Activated CD8-positive, alpha-beta memory T cell treated with anti-CD3 and anti-CD28 coated beads, Interleukin-2, amount 10 ng/mL, durations not matched to agents 7 days and 5 days (primary cell): ENCODE results near the gene OBI1. TPM values are rescaled to one million over a fixed set of nuclear protein-coding genes. Genes with fewer than 3 reads are reported as not detected.
"Not testable (repeated sequence)": the region's sequence is repeated elsewhere in the genome, so short reads cannot be mapped to it uniquely, and the experiment has no call there.

Experiments
- ATAC-seq: fragments of 150-1000 bp; cut with Tn5 transposase; one replicate; pipeline ENCODE4 v1.10.0; 2021; ENCODE audit warnings: moderate library complexity
- CTCF ChIA-PET: fragments of 350-600 bp; sonication (Branson Sonifier 250); formaldehyde crosslinking; loops from one replicate; lab custom pipeline; 2021; ENCODE audit warnings: antibody characterized with exemption; lab: Charles Lee
- DNase-seq: peaks from one replicate; pipeline ENCODE4 v3.0.0-alpha.2; 2020
- H3K27ac Mint-ChIP-seq: one replicate; pipeline ENCODE4 v1.8.0; 2021; ENCODE audit warnings: mild to moderate bottlenecking, mixed read lengths
- H3K27me3 Mint-ChIP-seq: one replicate; pipeline ENCODE4 v1.8.0; 2021; ENCODE audit warnings: mixed read lengths
- H3K36me3 Mint-ChIP-seq: one replicate; pipeline ENCODE4 v1.8.0; 2021; ENCODE audit warnings: mild to moderate bottlenecking, mixed read lengths
- H3K4me1 Mint-ChIP-seq: one replicate; pipeline ENCODE4 v1.8.0; 2021; ENCODE audit warnings: mixed read lengths
- H3K4me3 Mint-ChIP-seq: one replicate; pipeline ENCODE4 v1.8.0; 2021; ENCODE audit warnings: mild to moderate bottlenecking, moderate library complexity, mixed read lengths
- H3K9me3 Mint-ChIP-seq: one replicate; pipeline ENCODE4 v1.8.0; 2022; ENCODE audit warnings: low read depth, mixed read lengths
- total RNA-seq, 2 experiments: library from RNA; stranded (reverse); gene quantifications; one replicate each; pipeline ENCODE4 v1.2.3, GENCODE V29; 2021

OBI1 gene
- total RNA-seq, 2 experiments from 2014 or later: 18.1 to 21.1 TPM

DNA sequence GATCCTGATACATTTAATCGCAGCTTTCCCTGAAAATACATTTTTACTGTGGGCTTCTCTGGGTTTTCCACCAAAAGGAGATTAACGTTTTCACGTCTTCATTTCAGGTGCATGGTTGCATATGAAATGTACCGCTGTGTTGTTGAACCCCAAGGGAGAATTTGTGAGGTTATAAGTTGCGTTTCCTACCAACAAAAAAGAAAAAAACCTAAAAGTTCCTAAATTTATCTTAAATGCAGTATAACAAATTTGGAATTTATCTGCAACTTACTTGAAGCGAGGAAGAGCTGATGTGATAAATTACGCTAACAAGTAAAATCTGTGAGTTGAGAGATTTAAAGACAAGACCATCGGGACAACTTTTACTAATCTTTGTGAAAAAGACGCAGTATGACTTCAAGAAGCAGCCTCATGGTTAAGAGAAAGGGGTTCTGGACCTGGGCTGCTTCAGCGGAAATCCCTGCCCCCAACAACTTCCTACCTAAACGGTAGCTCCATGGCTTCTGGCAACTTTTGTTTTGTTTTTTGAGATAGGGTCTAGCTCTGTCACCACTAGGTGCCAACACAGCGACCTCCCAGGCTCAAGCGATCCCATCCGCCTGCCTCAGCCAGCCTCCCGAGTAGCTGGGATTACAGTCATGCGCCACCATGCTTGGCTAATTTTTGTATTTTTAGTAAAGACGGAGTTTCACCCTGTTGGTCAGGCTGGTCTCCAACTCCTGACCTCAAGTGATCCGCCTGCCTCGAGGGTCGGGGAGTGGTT is 958 bp upstream of the OBI1 start:
- H3K4me3 Mint-ChIP-seq: peak overlapping the region; percentile 93
- no peaks in the 10 kb centered on the region for H3K9me3 Mint-ChIP-seq
- H3K27ac Mint-ChIP-seq: peak overlapping the region; percentile 91
- peak; percentile 42 for DNase-seq
- peaks cover 49% of the 10 kb centered on the region for H3K4me1 Mint-ChIP-seq
- peaks cover 12% of the 10 kb centered on the region for H3K36me3 Mint-ChIP-seq
- ATAC-seq: no peak
- no peaks in the 10 kb centered on the region for H3K27me3 Mint-ChIP-seq
- CTCF ChIA-PET: interaction anchor here (1.2 kb wide), 2 partner anchors 56 to 745 kb away, joined by 3 to 4 read pairs; no protein-coding TSS in a partner anchor

DNA sequence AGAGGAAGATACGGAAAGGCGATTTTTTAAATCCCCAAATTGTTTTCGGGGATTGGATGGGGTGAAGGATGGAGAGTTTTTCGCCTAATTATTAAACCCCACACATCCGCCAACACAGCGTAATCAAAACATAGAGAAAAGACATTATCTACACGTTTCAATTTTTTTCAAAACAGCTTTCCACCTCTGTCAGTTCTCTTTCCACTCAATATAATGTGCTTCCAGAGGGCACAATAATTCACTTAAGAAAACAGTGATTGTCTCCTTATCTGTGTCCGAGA is 435 bp upstream of the OBI1 start:
- peaks cover 47% of the 10 kb centered on the region for H3K4me1 Mint-ChIP-seq
- DNase-seq: no peak
- no peaks in the 10 kb centered on the region for H3K27me3 Mint-ChIP-seq

DNA sequence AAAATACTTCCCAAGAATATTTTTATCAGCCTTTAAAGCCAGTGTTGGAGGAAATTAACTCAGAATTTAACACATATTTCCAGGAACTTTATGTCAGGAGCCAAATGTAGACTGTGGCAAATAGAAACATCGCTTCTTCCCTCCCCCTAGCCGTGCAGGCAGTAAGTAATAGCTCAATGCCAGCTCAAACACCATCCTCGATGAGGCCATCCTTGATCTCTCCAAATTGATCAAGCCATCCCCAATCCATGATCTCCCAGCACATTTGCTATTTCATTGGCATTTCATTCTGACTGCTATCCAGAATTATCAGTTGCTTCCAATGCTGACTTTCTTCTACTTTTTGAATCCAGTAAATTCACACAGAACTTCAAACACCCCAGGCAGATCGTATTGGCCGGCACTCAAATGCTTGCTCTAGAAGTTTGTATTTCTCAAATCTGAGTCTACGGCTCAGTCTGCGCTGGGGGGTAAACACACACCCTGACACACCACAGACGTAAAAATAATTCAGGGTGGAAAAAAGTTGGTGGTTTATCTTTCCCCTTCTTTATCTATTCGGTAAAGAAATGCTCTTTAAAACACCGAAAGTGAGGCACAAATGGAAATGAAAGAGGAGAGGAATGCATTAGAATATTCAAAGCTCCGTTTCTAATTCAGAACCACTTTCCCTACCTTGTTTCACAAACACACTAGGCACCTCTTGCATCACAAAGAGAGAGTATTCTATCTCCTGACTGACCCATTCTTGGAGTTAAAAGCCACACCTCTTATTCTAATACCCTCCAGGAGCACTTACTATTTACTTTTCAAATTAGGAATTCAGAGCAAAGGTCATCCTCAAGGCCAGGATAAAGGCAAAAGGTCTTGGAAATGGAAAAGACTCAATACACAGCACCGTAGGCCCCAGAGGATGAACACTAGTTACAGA is 991 bp downstream of the OBI1 start:
- H3K27me3 Mint-ChIP-seq: no peaks in the 10 kb centered on the region
- H3K36me3 Mint-ChIP-seq: peaks cover 14% of the 10 kb centered on the region
- H3K4me1 Mint-ChIP-seq: peaks cover 48% of the 10 kb centered on the region
- no peaks in the 10 kb centered on the region for H3K9me3 Mint-ChIP-seq
- no peak for DNase-seq
- peak overlapping the region; percentile 91 for H3K27ac Mint-ChIP-seq
- CTCF ChIA-PET: no interaction called here
- ATAC-seq: peak; percentile 4
- peak overlapping the region; percentile 93 for H3K4me3 Mint-ChIP-seq

More for the DNA sequence above, 435 bp upstream of the OBI1 start:
- Mint-ChIP-seq H3K9me3 (no peaks in the 10 kb centered on the region), H3K4me3 (peak overlapping the region; percentile 93), H3K27ac (peak overlapping the region; percentile 91), H3K36me3 (peaks cover 12% of the 10 kb centered on the region)
- CTCF ChIA-PET: interaction anchor here (1.2 kb wide), 2 partner anchors 56 to 746 kb away, joined by 3 to 4 read pairs; no protein-coding TSS in a partner anchor
- ATAC-seq: no peak

DNA sequence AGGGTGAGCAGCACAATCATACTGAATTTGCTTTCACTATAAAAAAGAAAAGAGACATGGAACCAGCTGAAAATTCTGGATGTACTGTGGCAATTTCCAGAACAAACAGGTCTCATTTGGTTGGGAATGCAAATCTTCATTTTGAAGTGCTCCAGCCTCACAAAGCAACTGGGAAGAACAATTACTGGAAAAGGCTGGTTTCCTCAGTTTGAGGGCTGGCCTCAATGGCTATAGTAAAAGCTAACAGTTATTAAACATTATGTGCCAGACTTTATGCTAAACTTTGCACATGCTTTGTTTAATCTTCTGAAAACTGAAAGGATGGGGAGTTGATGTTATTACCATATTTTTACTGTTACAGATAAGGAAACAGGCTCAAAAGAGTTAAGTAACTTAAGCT is 3.0 kb downstream of the OBI1 start:
- H3K4me3 Mint-ChIP-seq: peak overlapping the region; percentile 15
- H3K4me1 Mint-ChIP-seq: peaks cover 40% of the 10 kb centered on the region
- H3K27me3 Mint-ChIP-seq: no peaks in the 10 kb centered on the region
- ATAC-seq (no peak), DNase-seq (no peak)
- H3K27ac Mint-ChIP-seq: peak overlapping the region; percentile 28
- peaks cover 14% of the 10 kb centered on the region for H3K36me3 Mint-ChIP-seq
- no peaks in the 10 kb centered on the region for H3K9me3 Mint-ChIP-seq
- CTCF ChIA-PET: no interaction called here

DNA sequence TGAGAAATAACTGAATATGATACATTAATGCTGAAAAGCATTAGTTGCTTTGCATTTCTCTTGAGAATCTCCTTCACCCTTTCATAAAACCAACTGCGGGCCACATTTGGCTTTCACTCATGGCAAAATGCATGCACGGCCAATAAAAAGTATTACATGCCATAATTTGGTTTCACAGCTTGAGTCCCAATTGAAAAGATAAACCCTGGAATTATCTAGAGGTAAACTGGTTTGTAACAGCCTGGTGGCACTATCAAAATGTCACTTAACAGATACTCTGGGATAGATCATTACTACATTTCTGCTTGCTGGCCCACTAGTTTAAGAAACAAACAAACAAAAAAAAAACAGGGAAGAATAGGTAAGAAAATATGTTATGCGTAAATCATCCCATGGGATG is 3.9 kb downstream of the OBI1 start:
- H3K4me1 Mint-ChIP-seq: peaks cover 34% of the 10 kb centered on the region
- no peak for ATAC-seq
- DNase-seq: no peak
- H3K27me3 Mint-ChIP-seq: no peaks in the 10 kb centered on the region
- no peak overlapping the region for H3K4me3 Mint-ChIP-seq
- no peak overlapping the region for H3K27ac Mint-ChIP-seq
- peaks cover 14% of the 10 kb centered on the region for H3K36me3 Mint-ChIP-seq
- H3K9me3 Mint-ChIP-seq: no peaks in the 10 kb centered on the region
- CTCF ChIA-PET: interaction anchor here (0.7 kb wide), 1 partner anchor 520 kb away, joined by 4 read pairs; no protein-coding TSS in a partner anchor

DNA sequence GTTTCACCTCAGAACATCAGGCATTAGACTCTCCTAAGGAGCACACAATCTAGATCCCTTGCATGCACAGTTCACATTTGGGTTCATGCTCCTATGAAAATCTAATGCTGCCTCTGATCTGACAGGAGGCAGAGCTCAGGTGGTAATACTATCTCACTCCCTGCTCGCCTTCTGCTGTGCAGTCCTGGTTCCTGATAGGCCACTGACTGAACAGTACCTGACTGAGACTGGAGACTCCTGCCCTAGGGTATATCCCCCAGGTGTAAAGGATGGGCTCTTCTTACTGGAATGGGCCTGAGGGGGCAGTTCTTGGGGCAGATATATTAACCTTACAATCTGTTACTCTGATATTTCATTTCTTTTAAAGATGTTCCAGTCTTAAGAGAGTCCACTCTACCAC is 6.3 kb downstream of the OBI1 start:
- Mint-ChIP-seq H3K27ac (no peak overlapping the region), H3K27me3 (no peaks in the 10 kb centered on the region), H3K9me3 (no peaks in the 10 kb centered on the region), H3K36me3 (peaks cover 12% of the 10 kb centered on the region), H3K4me1 (peaks cover 22% of the 10 kb centered on the region), H3K4me3 (no peak overlapping the region)
- CTCF ChIA-PET: no interaction called here
- ATAC-seq (no peak), DNase-seq (no peak)

DNA sequence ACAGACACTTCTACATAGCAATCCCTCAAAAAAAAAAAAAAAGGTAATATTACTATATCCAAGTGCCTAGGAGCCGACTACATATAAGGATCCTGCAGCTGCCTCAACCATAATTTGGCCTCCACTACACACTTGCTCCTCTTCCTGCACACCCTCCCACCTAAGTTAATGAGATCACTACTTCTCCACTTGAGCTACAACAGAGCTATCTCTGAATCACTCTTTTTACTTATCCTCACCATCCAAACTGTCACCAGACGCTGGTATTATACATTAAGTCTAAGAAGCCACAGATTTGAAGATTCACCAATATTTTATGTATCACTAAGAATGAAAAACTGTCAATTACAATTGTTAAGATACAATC is 8.3 kb downstream of the OBI1 start:
- Mint-ChIP-seq H3K27me3 (no peaks in the 10 kb centered on the region), H3K36me3 (peaks cover 9% of the 10 kb centered on the region), H3K9me3 (no peaks in the 10 kb centered on the region), H3K4me1 (peaks cover 12% of the 10 kb centered on the region), H3K4me3 (no peak overlapping the region), H3K27ac (no peak overlapping the region)
- CTCF ChIA-PET: no interaction called here
- no peak for DNase-seq
- no peak for ATAC-seq

DNA sequence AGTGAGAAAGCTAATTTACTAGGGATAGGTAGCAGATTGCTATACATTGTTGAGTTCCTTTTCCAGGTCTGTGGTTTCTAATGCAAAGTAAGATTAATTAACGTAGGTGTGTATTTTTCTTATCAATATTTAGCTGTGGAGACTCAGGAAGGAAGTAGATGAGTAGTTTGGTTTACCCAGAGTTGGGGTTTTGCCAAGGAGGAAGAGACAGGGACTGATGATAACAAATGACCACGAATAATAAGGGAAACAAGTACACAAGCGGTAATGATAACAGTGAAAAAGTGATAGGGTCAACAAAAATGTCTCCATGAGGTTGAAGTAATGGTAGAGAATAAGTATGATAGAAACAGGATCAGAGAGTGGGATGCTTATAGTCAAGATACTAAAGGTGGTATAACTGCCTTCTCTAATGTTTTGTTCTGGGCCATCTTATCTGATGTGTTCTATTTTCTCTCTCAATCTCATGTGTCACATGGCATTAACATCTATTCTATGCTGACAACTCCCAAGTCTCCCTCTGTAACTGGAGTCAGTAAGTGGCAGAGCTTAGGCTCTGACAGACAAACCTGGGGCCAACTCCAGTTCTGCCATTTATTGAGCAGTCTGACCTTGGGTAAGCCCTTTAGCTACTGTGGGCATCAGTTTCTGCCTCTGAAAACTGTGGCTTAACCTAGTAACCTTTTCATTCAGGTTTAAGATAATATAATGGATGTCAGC is 8.8 kb downstream of the OBI1 start:
- Mint-ChIP-seq H3K36me3 (peaks cover 6% of the 10 kb centered on the region), H3K4me1 (peaks cover 8% of the 10 kb centered on the region), H3K9me3 (no peaks in the 10 kb centered on the region), H3K27ac (no peak overlapping the region), H3K27me3 (no peaks in the 10 kb centered on the region), H3K4me3 (no peak overlapping the region)
- ATAC-seq (no peak), DNase-seq (no peak)
- CTCF ChIA-PET: no interaction called here

DNA sequence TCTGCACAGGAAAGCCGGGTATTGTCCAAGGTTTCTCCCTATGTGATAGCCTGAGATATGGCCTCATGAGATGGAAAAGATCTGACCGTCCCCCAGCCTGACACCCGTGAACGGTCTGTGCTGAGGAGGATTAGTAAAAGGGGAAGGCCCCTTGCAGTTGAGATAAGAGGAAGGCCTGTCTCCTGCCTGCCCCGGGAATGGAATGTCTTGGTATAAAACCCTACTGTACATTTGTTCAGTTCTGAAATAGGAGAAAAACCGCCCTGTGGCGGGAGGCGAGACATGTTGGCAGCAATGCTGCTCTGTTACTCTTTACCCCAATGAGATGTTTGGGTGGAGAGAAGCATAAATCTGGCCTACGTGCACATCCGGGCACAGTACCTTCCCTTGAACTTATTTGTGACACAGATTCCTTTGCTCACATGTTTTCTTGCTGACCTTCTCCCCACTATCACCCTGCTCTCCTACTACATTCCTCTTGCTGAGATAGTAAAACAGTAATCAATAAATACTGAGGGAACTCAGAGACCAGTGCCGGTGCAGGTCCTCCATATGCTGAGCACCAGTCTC is 11.8 kb downstream of the OBI1 start:
- CTCF ChIA-PET, H3K4me3 Mint-ChIP-seq, ATAC-seq, H3K27me3 Mint-ChIP-seq, H3K9me3 Mint-ChIP-seq, H3K4me1 Mint-ChIP-seq, H3K27ac Mint-ChIP-seq, DNase-seq: not testable (repeated sequence)
- peaks cover 12% of the 10 kb centered on the region for H3K36me3 Mint-ChIP-seq

DNA sequence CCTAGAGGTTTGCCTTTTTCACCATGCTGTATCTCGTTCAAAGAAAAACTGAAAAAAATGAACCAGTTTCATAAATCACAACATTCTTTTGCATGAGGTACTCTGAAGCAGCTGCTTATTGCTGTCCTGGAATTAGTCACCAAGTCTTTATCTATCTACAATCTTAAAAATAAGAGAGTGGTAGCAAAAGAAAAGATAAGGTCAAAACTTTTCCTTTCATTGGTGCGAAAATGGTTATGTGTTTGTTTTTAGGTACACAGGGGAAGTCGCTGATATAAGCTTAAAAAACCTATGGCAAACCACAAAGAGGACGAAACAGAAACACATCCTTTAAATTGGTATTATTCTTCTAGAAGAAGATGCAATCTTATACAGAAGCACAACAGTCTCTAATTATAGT is 20.7 kb downstream of the OBI1 start:
- no peak for DNase-seq
- H3K4me1 Mint-ChIP-seq: peaks cover 12% of the 10 kb centered on the region
- peak; percentile 39 for ATAC-seq
- CTCF ChIA-PET: no interaction called here
- no peak overlapping the region for H3K27ac Mint-ChIP-seq
- no peaks in the 10 kb centered on the region for H3K9me3 Mint-ChIP-seq
- H3K4me3 Mint-ChIP-seq: no peak overlapping the region
- H3K36me3 Mint-ChIP-seq: peaks cover 66% of the 10 kb centered on the region
- no peaks in the 10 kb centered on the region for H3K27me3 Mint-ChIP-seq

DNA sequence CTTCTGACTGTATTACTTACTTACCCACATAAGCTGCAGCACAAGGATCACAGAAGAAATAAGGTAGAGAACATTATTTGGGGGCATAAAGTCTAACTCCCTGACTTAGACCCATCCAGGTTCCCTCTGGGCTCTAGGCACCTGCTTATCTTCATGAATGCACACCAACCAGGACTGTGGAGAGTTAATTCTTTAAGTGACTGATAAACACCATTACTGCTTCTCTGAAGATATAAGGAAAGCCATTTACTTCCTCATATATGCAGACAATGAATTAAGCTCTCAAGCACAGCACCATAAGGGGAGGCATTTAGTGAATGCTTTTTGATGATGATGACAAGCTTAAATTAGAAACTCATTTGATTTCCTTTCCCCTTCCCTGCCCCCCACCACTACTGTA is 22.5 kb downstream of the OBI1 start:
- CTCF ChIA-PET: no interaction called here
- peaks cover 12% of the 10 kb centered on the region for H3K4me1 Mint-ChIP-seq
- DNase-seq: no peak
- ATAC-seq: no peak
- peaks cover 71% of the 10 kb centered on the region for H3K36me3 Mint-ChIP-seq
- no peaks in the 10 kb centered on the region for H3K27me3 Mint-ChIP-seq
- H3K4me3 Mint-ChIP-seq: no peak overlapping the region
- H3K27ac Mint-ChIP-seq: no peak overlapping the region
- no peaks in the 10 kb centered on the region for H3K9me3 Mint-ChIP-seq

DNA sequence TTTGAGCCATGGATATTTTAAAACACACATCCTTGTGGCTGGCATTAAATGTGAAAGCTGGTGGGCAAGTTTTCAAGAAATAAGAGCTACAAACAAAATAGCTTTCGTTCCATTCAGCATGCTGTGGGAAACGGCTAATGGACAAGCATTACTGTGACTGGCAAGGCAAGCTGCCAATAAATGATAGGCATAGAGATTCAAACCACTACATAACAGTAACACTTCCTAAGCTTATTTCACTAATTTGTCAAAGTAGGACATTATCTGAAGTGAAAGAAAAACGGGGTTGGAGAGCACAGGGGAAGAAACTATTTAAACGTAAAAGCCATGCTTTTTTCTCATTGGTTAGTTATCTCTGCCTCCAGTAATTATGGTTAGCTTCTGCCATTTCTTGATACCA is 26.0 kb downstream of the OBI1 start:
- Mint-ChIP-seq H3K27me3 (no peaks in the 10 kb centered on the region), H3K4me3 (no peak overlapping the region), H3K4me1 (no peaks in the 10 kb centered on the region), H3K27ac (no peak overlapping the region), H3K36me3 (peaks cover 69% of the 10 kb centered on the region), H3K9me3 (no peaks in the 10 kb centered on the region)
- ATAC-seq (no peak), DNase-seq (no peak)
- CTCF ChIA-PET: interaction anchor here (0.7 kb wide), 1 partner anchor 15 kb away, joined by 3 read pairs; no protein-coding TSS in a partner anchor

DNA sequence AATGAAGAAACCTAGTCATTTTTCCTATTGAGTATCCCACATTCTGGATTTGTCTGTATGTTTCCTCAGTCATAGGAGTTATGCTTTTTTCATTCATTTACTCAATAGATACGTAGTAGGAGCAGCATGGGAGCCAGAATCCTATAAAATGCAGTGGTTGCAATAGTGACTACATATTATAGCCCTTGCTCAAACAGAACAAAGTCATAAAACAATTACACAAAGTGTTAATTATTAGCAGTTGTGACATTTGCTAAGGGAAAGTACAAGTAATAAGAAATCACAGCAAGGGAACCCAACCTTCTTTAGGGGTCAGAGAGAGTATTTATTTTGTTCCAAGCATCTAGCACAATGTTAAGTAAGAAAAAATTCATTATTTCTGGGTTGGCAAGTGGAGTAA is 27.9 kb downstream of the OBI1 start:
- Mint-ChIP-seq H3K9me3 (no peaks in the 10 kb centered on the region), H3K27ac (no peak overlapping the region), H3K4me1 (no peaks in the 10 kb centered on the region), H3K27me3 (no peaks in the 10 kb centered on the region), H3K36me3 (peaks cover 62% of the 10 kb centered on the region), H3K4me3 (no peak overlapping the region)
- CTCF ChIA-PET: no interaction called here
- no peak for DNase-seq
- ATAC-seq: no peak
